ENCODE measurements around the gene ATP11B.

DNA sequence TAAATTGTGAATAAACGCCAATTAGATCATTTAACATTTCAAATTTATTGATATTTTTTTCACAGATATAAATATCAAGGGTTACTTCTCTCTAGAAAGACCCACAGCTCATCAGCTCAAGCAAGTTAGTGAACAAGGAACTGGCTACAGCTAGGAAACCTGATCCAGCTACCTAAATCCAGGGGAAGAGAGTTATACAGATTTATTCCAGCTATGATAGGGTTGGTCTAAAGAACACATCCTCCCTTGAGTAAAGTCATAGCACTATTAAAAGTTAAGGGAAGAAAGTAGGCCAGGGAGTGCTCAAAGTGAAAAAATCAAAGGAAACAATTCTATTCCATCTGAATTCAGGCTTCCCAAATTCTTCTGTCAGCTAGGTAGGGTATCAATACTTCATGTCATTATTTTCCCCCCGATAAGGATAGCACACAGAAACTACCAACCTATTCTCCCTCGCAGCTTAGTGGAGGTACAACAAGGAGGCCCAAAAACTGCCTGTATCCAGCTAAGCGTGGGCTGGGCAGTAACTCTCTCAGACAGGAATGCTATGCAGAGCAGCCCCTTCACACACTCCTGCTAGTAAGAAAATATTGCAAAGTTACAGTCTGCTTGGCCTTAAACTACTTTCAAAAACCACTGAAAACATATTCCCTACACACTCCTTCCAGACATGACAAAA lies 143.1 kb downstream of the ATP11B start:
- TF ChIP-seq, protein P1, sequence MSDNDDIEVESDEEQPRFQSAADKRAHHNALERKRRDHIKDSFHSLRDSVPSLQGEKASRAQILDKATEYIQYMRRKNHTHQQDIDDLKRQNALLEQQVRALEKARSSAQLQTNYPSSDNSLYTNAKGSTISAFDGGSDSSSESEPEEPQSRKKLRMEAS (IDR thresholded peaks at IDR 0.05) = no peak
- no peak for TF ChIP-seq YY1 (IDR thresholded peaks at IDR 0.05; ENCODE audit: low read depth)
- no peak for TF ChIP-seq TAF1 (IDR thresholded peaks at IDR 0.05; ENCODE audit: low read depth)
- no peak for TF ChIP-seq RAD21 (IDR thresholded peaks at IDR 0.05; ENCODE audit: low read depth)
- TF ChIP-seq EGR1 (IDR thresholded peaks at IDR 0.05) = no peak
- TF ChIP-seq EP300 (IDR thresholded peaks at IDR 0.05; ENCODE audit: borderline replicate concordance) = no peak
- TF ChIP-seq, protein P2, sequence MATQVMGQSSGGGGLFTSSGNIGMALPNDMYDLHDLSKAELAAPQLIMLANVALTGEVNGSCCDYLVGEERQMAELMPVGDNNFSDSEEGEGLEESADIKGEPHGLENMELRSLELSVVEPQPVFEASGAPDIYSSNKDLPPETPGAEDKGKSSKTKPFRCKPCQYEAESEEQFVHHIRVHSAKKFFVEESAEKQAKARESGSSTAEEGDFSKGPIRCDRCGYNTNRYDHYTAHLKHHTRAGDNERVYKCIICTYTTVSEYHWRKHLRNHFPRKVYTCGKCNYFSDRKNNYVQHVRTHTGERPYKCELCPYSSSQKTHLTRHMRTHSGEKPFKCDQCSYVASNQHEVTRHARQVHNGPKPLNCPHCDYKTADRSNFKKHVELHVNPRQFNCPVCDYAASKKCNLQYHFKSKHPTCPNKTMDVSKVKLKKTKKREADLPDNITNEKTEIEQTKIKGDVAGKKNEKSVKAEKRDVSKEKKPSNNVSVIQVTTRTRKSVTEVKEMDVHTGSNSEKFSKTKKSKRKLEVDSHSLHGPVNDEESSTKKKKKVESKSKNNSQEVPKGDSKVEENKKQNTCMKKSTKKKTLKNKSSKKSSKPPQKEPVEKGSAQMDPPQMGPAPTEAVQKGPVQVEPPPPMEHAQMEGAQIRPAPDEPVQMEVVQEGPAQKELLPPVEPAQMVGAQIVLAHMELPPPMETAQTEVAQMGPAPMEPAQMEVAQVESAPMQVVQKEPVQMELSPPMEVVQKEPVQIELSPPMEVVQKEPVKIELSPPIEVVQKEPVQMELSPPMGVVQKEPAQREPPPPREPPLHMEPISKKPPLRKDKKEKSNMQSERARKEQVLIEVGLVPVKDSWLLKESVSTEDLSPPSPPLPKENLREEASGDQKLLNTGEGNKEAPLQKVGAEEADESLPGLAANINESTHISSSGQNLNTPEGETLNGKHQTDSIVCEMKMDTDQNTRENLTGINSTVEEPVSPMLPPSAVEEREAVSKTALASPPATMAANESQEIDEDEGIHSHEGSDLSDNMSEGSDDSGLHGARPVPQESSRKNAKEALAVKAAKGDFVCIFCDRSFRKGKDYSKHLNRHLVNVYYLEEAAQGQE (IDR thresholded peaks at IDR 0.05; ENCODE audit: low read depth) = no peak
- TF ChIP-seq TEAD4 (IDR thresholded peaks at IDR 0.05) = no peak
- TF ChIP-seq CEBPB (IDR thresholded peaks at IDR 0.05) = no peak
